Breast epithelium (tissue), 4 donors: Measurements from ENCODE around the gene AGAP3. TPM values are rescaled to one million over a fixed set of nuclear protein-coding genes. Genes with fewer than 3 reads are reported as not detected.

Experiments
- DNase-seq, 2 donors: peaks; one replicate each; pipeline ENCODE4 v3.0.0-alpha.2; 2019; ENCODE audit warnings: low spot score in 2 of 2
- H3K27ac ChIP-seq, 2 donors: fragments of 200-600 bp; sonication (generic) in 1 of 2; one replicate each; pipeline ENCODE4 v1.5.1; 2016 to 2019; ENCODE audit warnings: mild to moderate bottlenecking in 1 of 2
- H3K27me3 ChIP-seq, 2 donors: fragments of 200-600 bp; sonication (generic) in 1 of 2; one replicate each; pipeline versions ENCODE4 v1.5.1 to v1.6.0; 2017 to 2019; ENCODE audit warnings: control low read depth in 1 of 2, mild to moderate bottlenecking in 1 of 2
- H3K36me3 ChIP-seq: fragments of 200-600 bp; one replicate; pipeline ENCODE4 v1.5.1; 2019
- H3K4me1 ChIP-seq, 2 donors: fragments of 200-600 bp; sonication (generic); one replicate each; pipeline ENCODE4 v1.5.1; 2016 to 2019; ENCODE audit warnings: control low read depth in 1 of 2
- H3K4me3 ChIP-seq, 3 donors: fragments of 200-600 bp; sonication (generic); 1 replicate in 2 of 3; 2 replicates in 1 of 3; pipeline ENCODE4 v1.5.1; 2016 to 2019; ENCODE audit warnings: mild to moderate bottlenecking in 3 of 3, moderate library complexity in 2 of 3
- H3K9me3 ChIP-seq, 2 donors: fragments of 200-600 bp; sonication (generic) in 1 of 2; one replicate each; pipeline ENCODE4 v1.5.1; 2016 to 2019; ENCODE audit warnings: control low read depth in 1 of 2
- POLR2A ChIP-seq: fragments of 450-650 bp; IDR thresholded peaks from one replicate; pipeline ENCODE4 v1.6.1; 2016; ENCODE audit warnings: antibody characterized with exemption, mild to moderate bottlenecking, moderate library complexity
- POLR2AphosphoS5 ChIP-seq, 3 donors: sonication (generic); formaldehyde crosslinking; IDR thresholded peaks; one replicate each; pipeline ENCODE4 v1.6.1; 2017; ENCODE audit warnings: antibody characterized with exemption in 3 of 3
- intact Hi-C: fragments of 100-400 bp; cut with DNase I; formaldehyde crosslinking; loops from one replicate; pipeline ENCODE4 v1.15.1; 2023; ENCODE audit warnings: low total_unique reads
- total RNA-seq, 3 donors: library from RNA; depleted of rRNA; stranded (reverse); fragments of >200 nt; gene quantifications; one replicate each; pipeline ENCODE4 v1.1.0, GENCODE V29; 2016
- TF ChIP-seq, protein P1 (sequence below), 3 donors: fragments of 450-650 bp; IDR thresholded peaks; one replicate each; pipeline ENCODE4 v1.5.1; 2016 to 2017; ENCODE audit warnings: antibody characterized with exemption in 3 of 3, mild to moderate bottlenecking in 3 of 3, moderate library complexity in 3 of 3

Gene AGAP3
- total RNA-seq, 3 donors from 2014 or later = 47.2 to 58.1 (median 55.1) TPM

DNA sequence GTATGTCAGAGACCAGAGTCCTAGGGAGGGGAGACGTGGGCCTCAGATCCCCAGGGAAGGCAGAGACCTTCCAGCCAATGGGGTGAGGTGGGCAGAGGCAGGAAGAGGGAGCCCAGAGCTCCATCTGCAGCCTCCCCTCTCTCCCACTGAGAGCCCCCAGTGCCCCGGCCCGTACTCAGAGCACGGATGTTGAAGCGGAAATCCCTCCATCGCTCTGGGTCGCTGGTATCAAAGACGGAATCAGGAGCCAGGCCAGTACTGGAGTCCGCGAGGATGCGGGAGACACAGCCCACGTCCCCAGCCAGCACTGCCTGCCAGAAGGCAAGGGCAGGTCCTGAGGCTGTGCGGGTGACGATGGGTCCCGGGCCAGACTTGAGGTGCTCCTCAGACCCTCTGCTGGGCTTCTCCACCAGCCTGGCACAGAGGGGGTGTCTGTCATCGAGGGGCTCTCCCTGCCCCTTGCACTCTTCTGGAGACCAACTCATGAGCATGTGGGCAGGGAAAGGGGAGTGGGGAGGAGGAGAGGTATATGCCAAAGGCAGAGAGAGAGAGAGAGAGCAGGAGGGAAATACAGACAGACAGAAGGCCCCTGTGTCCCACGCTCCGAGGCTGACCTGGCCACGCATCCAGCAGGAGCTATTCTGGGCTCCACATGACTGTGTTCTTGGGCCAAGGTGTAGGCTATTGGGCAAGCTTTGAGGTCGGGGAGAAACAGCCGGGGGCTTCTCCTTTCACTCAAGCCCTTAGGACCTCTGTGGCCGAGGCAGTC is 100.5 kb downstream of the AGAP3 start, which contains the start of gene ASB10:
ASB10 (minus strand) TSS at position 611 of the 769 bp plus-strand sequence; CDS start at position 491, 120 bp downstream.
- TF ChIP-seq POLR2A = no peak
- TF ChIP-seq POLR2AphosphoS5 (IDR thresholded peaks at IDR 0.05) = no peak
- TF ChIP-seq, protein P1, sequence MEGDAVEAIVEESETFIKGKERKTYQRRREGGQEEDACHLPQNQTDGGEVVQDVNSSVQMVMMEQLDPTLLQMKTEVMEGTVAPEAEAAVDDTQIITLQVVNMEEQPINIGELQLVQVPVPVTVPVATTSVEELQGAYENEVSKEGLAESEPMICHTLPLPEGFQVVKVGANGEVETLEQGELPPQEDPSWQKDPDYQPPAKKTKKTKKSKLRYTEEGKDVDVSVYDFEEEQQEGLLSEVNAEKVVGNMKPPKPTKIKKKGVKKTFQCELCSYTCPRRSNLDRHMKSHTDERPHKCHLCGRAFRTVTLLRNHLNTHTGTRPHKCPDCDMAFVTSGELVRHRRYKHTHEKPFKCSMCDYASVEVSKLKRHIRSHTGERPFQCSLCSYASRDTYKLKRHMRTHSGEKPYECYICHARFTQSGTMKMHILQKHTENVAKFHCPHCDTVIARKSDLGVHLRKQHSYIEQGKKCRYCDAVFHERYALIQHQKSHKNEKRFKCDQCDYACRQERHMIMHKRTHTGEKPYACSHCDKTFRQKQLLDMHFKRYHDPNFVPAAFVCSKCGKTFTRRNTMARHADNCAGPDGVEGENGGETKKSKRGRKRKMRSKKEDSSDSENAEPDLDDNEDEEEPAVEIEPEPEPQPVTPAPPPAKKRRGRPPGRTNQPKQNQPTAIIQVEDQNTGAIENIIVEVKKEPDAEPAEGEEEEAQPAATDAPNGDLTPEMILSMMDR (IDR thresholded peaks at IDR 0.05) = no peak
- Histone ChIP-seq H3K27ac (no peak within 1 kb of the TSS), H3K36me3 (no peaks in the 10 kb centered on the region), H3K4me1 (no peaks in the 10 kb centered on the region), H3K9me3 (no peaks in the 10 kb centered on the region), H3K4me3 (no peak within 1 kb of the TSS), H3K27me3 (no peaks in the 10 kb centered on the region)
- intact Hi-C loops = no loop called here
- no peak for DNase-seq

DNA sequence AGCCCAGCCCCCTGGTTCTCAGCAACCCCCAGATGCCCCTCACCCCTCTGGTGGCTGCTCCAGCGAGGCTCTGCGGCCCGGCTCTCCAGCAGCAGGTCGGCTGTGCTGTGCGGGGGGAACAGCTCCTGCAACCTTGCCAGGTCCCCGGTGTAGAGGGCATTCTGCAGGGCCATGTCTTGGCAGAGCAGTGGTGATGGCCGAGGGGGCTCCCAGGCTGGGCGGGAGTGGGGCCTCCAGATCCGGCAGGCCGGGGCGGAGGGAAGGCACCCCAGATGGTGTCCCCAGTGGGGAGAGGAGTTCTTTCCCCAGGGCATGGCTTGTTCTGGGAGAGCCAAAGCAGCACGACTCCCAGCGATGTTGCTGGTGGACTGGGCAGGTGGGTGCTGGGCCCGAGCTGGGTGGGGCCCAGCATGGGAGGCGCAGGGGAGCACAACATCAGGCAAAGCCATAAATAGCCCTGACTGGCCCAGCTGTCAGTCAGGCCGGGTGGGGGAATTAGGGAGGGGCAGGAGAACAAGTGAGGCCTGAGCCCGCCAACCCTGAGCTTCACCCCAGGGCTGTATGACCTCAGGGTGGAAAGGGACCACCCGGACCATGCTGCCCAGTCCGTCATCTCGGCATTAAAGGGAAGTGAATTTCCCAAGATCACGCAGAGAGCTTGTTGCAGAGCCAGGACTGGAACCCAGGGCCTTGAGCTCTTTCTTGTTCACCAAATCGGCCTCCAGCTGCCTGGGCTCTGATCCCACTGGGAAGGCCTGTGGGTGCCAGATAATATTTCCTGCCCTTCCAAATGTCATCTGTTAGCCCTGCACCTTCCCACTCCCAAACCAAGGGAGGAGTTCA is 101.4 kb downstream of the AGAP3 start:
- Histone ChIP-seq H3K36me3 (no peaks in the 10 kb centered on the region), H3K27me3 (peaks cover 0 to 4% of the 10 kb centered on the region in 2 donors), H3K27ac (no peak overlapping the region), H3K9me3 (no peaks in the 10 kb centered on the region), H3K4me3 (no peak overlapping the region), H3K4me1 (no peaks in the 10 kb centered on the region)
- TF ChIP-seq POLR2AphosphoS5 (IDR thresholded peaks at IDR 0.05) = no peak
- TF ChIP-seq, protein P1 (IDR thresholded peaks at IDR 0.05) = no peak
- TF ChIP-seq POLR2A = no peak
- intact Hi-C loops = no loop called here
- DNase-seq = no peak

GRCh38 chr7:151188252-151188542 is 101.9 kb downstream of the AGAP3 start:
- TF ChIP-seq POLR2A (no peak), POLR2AphosphoS5 (IDR thresholded peaks at IDR 0.05) (no peak)
- TF ChIP-seq, protein P1 (IDR thresholded peaks at IDR 0.05) = no peak
- intact Hi-C loops = no loop called here
- DNase-seq = no peak

DNA sequence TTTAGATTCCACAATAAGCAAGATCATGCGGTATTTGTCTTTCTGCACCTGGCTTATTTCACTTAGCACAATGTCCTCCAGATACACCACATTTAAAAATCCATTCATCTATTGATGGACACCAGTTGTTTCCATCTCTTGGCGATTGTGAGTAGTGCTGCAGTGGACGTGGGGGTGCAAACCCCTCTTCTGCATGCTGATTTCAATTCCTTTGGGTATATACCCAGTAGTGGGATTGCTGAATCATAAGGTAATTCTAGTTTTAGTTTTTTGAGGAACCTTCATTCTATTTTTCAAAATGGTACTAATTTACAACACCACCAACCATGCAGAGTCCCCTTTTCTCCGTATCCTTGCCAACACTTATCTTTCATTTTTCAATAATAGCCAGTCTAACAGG is 102.8 kb downstream of the AGAP3 start:
- H3K4me3 ChIP-seq = no peak overlapping the region
- peaks cover 0 to 4% of the 10 kb centered on the region in 2 donors for H3K27me3 ChIP-seq
- no peak overlapping the region for H3K27ac ChIP-seq
- no peaks in the 10 kb centered on the region for H3K36me3 ChIP-seq
- intact Hi-C loops = no loop called here
- H3K4me1 ChIP-seq = no peaks in the 10 kb centered on the region
- DNase-seq = no peak
- TF ChIP-seq, protein P1 (IDR thresholded peaks at IDR 0.05) = no peak
- no peak for TF ChIP-seq POLR2AphosphoS5 (IDR thresholded peaks at IDR 0.05)
- no peaks in the 10 kb centered on the region for H3K9me3 ChIP-seq

More at GRCh38 chr7:151188252-151188542, 101.9 kb downstream of the AGAP3 start:
- Histone ChIP-seq H3K9me3 (no peaks in the 10 kb centered on the region), H3K4me1 (no peaks in the 10 kb centered on the region), H3K27ac (no peak overlapping the region), H3K27me3 (peaks cover 0 to 4% of the 10 kb centered on the region in 2 donors), H3K36me3 (no peaks in the 10 kb centered on the region), H3K4me3 (no peak overlapping the region)

DNA sequence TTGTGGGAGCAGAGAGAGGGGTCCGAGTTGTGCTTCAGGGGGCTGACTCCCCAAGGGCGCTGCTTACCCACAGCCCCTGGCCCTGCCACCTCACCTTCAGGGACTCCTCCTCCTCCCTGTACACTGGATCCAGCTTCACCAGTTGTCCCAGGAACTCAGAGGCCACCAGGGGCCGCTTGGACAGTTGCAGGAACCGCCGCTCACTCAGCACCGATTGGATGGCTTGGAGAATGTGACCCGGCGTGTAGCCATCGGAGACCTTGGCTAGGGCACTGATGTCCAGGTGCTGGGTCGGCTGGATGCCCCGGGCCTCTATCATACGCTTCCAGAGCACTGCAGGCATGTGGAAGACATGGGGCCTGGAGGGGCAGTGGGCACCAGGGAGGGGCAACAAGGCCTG is 105.3 kb downstream of the AGAP3 start:
- DNase-seq = no peak
- H3K4me3 ChIP-seq = no peak overlapping the region
- no peak overlapping the region for H3K27ac ChIP-seq
- H3K36me3 ChIP-seq = no peaks in the 10 kb centered on the region
- H3K4me1 ChIP-seq = no peaks in the 10 kb centered on the region
- intact Hi-C loops = no loop called here
- peaks cover 0 to 4% of the 10 kb centered on the region in 2 donors for H3K27me3 ChIP-seq
- no peak for TF ChIP-seq POLR2AphosphoS5 (IDR thresholded peaks at IDR 0.05)
- TF ChIP-seq POLR2A = no peak
- TF ChIP-seq, protein P1 (IDR thresholded peaks at IDR 0.05) = no peak
- no peaks in the 10 kb centered on the region for H3K9me3 ChIP-seq
